ENCODE measurements around the gene STARD3.

Gene STARD3

DNA sequence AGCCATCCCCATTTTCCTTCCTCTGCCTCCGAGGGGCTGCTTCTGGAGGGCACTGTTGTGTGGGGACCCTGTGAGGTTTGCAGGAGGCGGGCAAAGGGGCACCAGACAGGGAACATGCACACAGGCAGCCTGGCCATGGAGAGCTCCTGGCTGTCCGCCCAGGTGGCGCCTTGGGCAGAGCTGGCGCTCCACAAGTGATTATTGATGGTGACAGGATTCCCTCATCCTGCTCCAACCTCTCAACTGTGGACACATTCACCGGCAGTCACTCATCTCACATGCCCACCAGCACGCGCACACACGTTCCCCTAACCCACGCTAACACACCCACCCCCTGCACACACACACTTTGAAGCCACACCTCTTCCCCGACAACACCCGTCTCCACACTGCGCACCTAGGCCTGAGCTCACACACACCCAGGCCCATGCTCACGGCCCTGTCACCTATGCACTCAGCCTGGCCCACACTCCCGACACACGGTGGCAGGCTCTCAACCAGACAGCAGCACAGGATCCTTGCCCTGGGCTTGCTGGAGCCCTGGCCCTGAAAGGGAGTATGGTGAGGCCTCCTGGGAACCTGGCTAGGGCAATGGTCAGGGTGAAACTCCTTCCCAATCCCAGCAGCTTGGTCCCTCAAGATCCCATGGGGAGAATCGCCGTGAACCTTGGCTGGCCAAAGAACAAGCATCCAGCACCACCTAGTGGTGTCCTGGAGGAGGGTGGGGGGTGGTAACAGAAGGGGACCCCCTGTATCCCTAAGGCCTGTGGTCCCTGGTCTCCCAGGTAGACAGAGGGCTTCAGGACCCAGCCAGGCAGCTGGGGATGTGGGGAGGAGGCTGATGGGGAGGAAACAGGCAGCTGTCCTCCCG lies 34.9 kb downstream of the STARD3 start:
- Histone ChIP-seq H3F3A (ENCODE audit: insufficient read depth, low read length) (no peaks in the 10 kb centered on the region), H3K4me3 (ENCODE audit: low read depth, low read length, poor library complexity, severe bottlenecking) (no peak overlapping the region), H3K9me3 (ENCODE audit: low read length) (no peaks in the 10 kb centered on the region), H3K4me2 (ENCODE audit: low read length) (peak overlapping the region; percentile 18; the same call in 1 of the 2 replicates), H3K27ac (ENCODE audit: low read depth, low read length, poor library complexity, severe bottlenecking) (no peak overlapping the region), H2AFZ (ENCODE audit: low read length) (no peak overlapping the region), H3K36me3 (ENCODE audit: insufficient read depth, low read length) (no peaks in the 10 kb centered on the region), H4K20me1 (ENCODE audit: insufficient read depth, low read length) (no peaks in the 10 kb centered on the region), H3K79me2 (ENCODE audit: insufficient read depth, low read length) (no peaks in the 10 kb centered on the region), H3K4me1 (ENCODE audit: insufficient read depth, low read length, severe bottlenecking) (peaks cover 18% of the 10 kb centered on the region), H3K9me2 (ENCODE audit: low read depth, low read length) (no peaks in the 10 kb centered on the region), H3K27me3 (ENCODE audit: insufficient read depth, low read length) (peaks cover 5% of the 10 kb centered on the region; the same call in 1 of the 2 replicates), H3K9ac (ENCODE audit: low read length) (no peak overlapping the region)
- TF ChIP-seq, protein P1, sequence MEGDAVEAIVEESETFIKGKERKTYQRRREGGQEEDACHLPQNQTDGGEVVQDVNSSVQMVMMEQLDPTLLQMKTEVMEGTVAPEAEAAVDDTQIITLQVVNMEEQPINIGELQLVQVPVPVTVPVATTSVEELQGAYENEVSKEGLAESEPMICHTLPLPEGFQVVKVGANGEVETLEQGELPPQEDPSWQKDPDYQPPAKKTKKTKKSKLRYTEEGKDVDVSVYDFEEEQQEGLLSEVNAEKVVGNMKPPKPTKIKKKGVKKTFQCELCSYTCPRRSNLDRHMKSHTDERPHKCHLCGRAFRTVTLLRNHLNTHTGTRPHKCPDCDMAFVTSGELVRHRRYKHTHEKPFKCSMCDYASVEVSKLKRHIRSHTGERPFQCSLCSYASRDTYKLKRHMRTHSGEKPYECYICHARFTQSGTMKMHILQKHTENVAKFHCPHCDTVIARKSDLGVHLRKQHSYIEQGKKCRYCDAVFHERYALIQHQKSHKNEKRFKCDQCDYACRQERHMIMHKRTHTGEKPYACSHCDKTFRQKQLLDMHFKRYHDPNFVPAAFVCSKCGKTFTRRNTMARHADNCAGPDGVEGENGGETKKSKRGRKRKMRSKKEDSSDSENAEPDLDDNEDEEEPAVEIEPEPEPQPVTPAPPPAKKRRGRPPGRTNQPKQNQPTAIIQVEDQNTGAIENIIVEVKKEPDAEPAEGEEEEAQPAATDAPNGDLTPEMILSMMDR (IDR thresholded peaks at IDR 0.05; ENCODE audit: low read length): peak; percentile 93
- TF ChIP-seq EZH2 (IDR thresholded peaks at IDR 0.05; ENCODE audit: borderline replicate concordance, low read length): no peak

DNA sequence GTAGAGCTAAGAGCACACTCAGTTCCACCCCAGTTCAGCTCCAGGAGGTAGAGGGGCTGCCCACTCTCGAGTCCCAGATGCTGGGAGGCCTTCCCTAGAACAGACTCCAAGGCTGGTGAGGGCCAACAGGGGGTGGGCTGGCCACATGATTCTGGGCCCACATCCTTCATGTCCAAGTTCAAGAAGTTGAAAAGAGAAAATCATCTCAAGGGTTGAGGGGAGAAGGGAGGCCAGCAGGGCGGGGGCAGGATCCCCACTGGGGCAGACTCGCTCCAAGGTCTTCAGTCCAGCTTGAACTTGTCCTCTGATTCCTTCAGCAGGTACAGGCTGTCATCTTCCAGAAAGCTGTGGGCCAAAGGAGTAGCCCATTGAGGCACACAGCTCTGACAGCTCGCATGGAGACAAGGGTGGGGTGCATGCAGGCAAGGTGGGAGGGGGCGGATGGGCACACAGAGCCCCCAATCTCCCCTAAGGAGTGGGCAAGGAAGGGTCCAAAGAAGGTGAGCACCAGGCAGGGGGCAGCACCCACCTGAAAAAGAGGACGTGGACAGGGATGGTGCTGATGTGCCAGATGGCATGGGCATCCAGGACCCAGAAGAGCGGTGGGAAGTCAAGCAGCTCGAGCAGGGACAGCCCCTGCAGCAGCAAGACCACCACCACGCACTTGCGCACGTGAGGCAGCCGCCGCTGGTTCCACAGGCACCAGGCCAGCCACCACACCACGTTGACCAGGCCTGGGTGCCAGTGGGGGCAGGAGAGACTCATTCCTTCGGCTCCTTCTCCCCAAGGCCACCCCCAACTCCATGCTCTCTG lies 35.8 kb downstream of the STARD3 start:
- Histone ChIP-seq H4K20me1 (ENCODE audit: insufficient read depth, low read length) (no peaks in the 10 kb centered on the region), H3K27me3 (ENCODE audit: insufficient read depth, low read length) (no peaks in the 10 kb centered on the region; the same call in 1 of the 2 replicates), H3K4me2 (ENCODE audit: low read length) (no peak overlapping the region), H3K9ac (ENCODE audit: low read length) (no peak overlapping the region), H3K9me3 (ENCODE audit: low read length) (no peaks in the 10 kb centered on the region), H3K9me2 (ENCODE audit: low read depth, low read length) (no peaks in the 10 kb centered on the region), H2AFZ (ENCODE audit: low read length) (no peak overlapping the region), H3K27ac (ENCODE audit: low read depth, low read length, poor library complexity, severe bottlenecking) (no peak overlapping the region), H3K4me1 (ENCODE audit: insufficient read depth, low read length, severe bottlenecking) (peaks cover 16% of the 10 kb centered on the region), H3K79me2 (ENCODE audit: insufficient read depth, low read length) (no peaks in the 10 kb centered on the region), H3K4me3 (ENCODE audit: low read depth, low read length, poor library complexity, severe bottlenecking) (no peak overlapping the region), H3F3A (ENCODE audit: insufficient read depth, low read length) (no peaks in the 10 kb centered on the region), H3K36me3 (ENCODE audit: insufficient read depth, low read length) (no peaks in the 10 kb centered on the region)
- TF ChIP-seq, protein P1 (IDR thresholded peaks at IDR 0.05; ENCODE audit: low read length): no peak
- TF ChIP-seq EZH2 (IDR thresholded peaks at IDR 0.05; ENCODE audit: borderline replicate concordance, low read length): no peak

DNA sequence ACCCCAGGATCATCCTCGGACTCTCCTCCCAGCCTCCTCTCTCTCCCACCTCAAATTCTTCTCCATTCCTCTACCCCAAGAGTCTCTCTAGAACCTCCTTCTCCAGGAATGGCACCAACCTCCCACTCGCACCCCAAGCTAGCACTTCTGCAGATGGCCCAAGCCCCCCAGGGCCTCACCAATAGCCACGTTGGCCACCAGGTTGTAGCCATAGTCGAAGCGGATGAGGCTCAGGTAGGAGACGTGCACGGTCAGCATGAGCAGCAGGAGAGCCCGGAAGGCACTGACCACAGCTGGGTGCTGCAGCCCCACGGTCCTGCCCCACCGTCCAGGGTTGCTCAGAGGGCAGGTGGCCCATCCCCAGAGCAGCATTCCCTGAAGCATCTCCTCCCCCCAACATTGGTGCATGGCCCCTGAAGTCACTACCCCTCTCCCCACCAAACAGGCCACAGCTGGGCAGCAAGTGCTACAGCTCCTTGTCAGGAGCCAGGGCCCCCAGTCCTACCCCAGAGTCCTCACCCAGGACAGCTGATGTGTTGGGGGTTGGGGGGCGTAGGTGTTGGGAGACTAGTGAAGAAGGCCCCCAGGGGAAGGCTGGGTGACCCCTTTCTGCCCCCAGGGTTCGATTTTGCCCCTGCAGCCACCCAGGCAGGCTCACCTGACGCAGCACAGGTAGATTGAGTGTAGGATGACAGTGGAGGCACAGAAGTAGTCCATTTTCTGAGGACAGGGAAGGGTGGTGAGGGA lies 36.6 kb downstream of the STARD3 start:
- Histone ChIP-seq H3K79me2 (ENCODE audit: insufficient read depth, low read length) (no peaks in the 10 kb centered on the region), H3K27ac (ENCODE audit: low read depth, low read length, poor library complexity, severe bottlenecking) (no peak overlapping the region), H3K9ac (ENCODE audit: low read length) (no peak overlapping the region), H3K9me2 (ENCODE audit: low read depth, low read length) (no peaks in the 10 kb centered on the region), H3K4me1 (ENCODE audit: insufficient read depth, low read length, severe bottlenecking) (peaks cover 9% of the 10 kb centered on the region), H3K36me3 (ENCODE audit: insufficient read depth, low read length) (no peaks in the 10 kb centered on the region), H3F3A (ENCODE audit: insufficient read depth, low read length) (no peaks in the 10 kb centered on the region), H2AFZ (ENCODE audit: low read length) (no peak overlapping the region), H3K4me2 (ENCODE audit: low read length) (no peak overlapping the region), H3K4me3 (ENCODE audit: low read depth, low read length, poor library complexity, severe bottlenecking) (no peak overlapping the region), H3K9me3 (ENCODE audit: low read length) (no peaks in the 10 kb centered on the region), H4K20me1 (ENCODE audit: insufficient read depth, low read length) (no peaks in the 10 kb centered on the region), H3K27me3 (ENCODE audit: insufficient read depth, low read length) (no peaks in the 10 kb centered on the region; the same call in 1 of the 2 replicates)
- no peak for TF ChIP-seq EZH2 (IDR thresholded peaks at IDR 0.05; ENCODE audit: borderline replicate concordance, low read length)
- TF ChIP-seq, protein P1 (IDR thresholded peaks at IDR 0.05; ENCODE audit: low read length): no peak
